SK-N-SH (cell line): ENCODE data around the gene NPAS3. TPM values are rescaled to one million over a fixed set of nuclear protein-coding genes. Genes with fewer than 3 reads are reported as not detected.

Source experiments
- CTCF ChIA-PET: fragments of 300-600, 350-600 bp; formaldehyde crosslinking; extraction: SDS; loops from one replicate; lab custom pipeline; 2021; lab: Yijun Ruan, JAX
- POLR2A ChIA-PET: fragments of 350-600 bp; sonication (Branson Sonifier 250); formaldehyde crosslinking; extraction: SDS; loops from one replicate; lab custom pipeline; 2020; ENCODE audit warnings: antibody characterized with exemption, inconsistent platforms; lab: Yijun Ruan, JAX
- DNase-seq: peaks from one replicate; pipeline ENCODE4 v3.0.0; 2012
- H2AFZ ChIP-seq: fragments of 200-600 bp; sonication (generic); 2 replicates; pipeline ENCODE4 v1.8.1; 2016; ENCODE audit warnings: antibody characterized with exemption, mild to moderate bottlenecking, low read depth
- H3F3A ChIP-seq: fragments of 200-600 bp; sonication (generic); replicated peaks from 2 replicates; pipeline ENCODE3; 2016; ENCODE audit warnings: antibody characterized with exemption, mild to moderate bottlenecking; ENCODE audit not compliant: insufficient read depth
- H3K27ac ChIP-seq, 2 experiments: fragments of 200-500 bp in 1 of 2; fragments of 200-600 bp in 1 of 2; sonication (Bioruptor generic) in 1 of 2; sonication (generic), shearing (Covaris generic) in 1 of 2; 2 replicates each; pipeline versions ENCODE4 v1.5.1 to v1.6.1; 2014 to 2016; ENCODE audit warnings: low read depth in 2 of 2, inconsistent platforms in 1 of 2, low read length in 1 of 2, mild to moderate bottlenecking in 1 of 2, mixed read lengths in 1 of 2
- H3K27me3 ChIP-seq: fragments of 200-600 bp; sonication (generic), shearing (Covaris generic); 2 replicates; pipeline ENCODE4 v1.6.1; 2016; ENCODE audit warnings: mixed run types; ENCODE audit not compliant: insufficient read depth
- H3K36me3 ChIP-seq, 2 experiments: fragments of 200-500 bp in 1 of 2; fragments of 200-600 bp in 1 of 2; sonication (Bioruptor generic) in 1 of 2; sonication (generic) in 1 of 2; replicated peaks in 1 of 2; 2 replicates each; pipeline versions ENCODE3 to v1.5.1; 2014 to 2016; ENCODE audit warnings: low read length in 1 of 2, mild to moderate bottlenecking in 1 of 2; ENCODE audit not compliant: insufficient read depth in 2 of 2, control insufficient read depth in 1 of 2
- H3K4me1 ChIP-seq, 2 experiments: fragments of 200-500 bp in 1 of 2; fragments of 200-600 bp in 1 of 2; sonication (Bioruptor generic) in 1 of 2; sonication (generic), shearing (Covaris generic) in 1 of 2; 2 replicates each; pipeline versions ENCODE4 v1.5.1 to v1.6.1; 2014 to 2016; ENCODE audit warnings: low read depth in 1 of 2, low read length in 1 of 2, mixed run types in 1 of 2; ENCODE audit not compliant: insufficient read depth in 2 of 2, control insufficient read depth in 1 of 2
- H3K4me2 ChIP-seq: fragments of 200-600 bp; sonication (generic), shearing (Covaris generic); 2 replicates; pipeline ENCODE4 v1.6.1; 2017; ENCODE audit warnings: mixed run types
- H3K4me3 ChIP-seq, 2 experiments: fragments of 200-500 bp in 1 of 2; fragments of 200-600 bp in 1 of 2; sonication (Bioruptor generic) in 1 of 2; sonication (generic), shearing (Covaris generic) in 1 of 2; 2 replicates each; pipeline versions ENCODE4 v1.5.1 to v1.8.1; 2014 to 2016; ENCODE audit warnings: low read depth in 2 of 2, inconsistent platforms in 1 of 2, low read length in 1 of 2, mild to moderate bottlenecking in 1 of 2, mixed read lengths in 1 of 2, moderate library complexity in 1 of 2
- H3K79me2 ChIP-seq: fragments of 200-600 bp; sonication (generic); 2 replicates; pipeline ENCODE4 v1.8.1; 2017; ENCODE audit warnings: mild to moderate bottlenecking; ENCODE audit not compliant: insufficient read depth
- H3K9ac ChIP-seq: fragments of 200-600 bp; sonication (generic); 2 replicates; pipeline ENCODE4 v1.6.1; 2017; ENCODE audit warnings: mixed run types
- H3K9me2 ChIP-seq: fragments of 200-600 bp; sonication (generic); 2 replicates; pipeline ENCODE4 v1.6.1; 2017; ENCODE audit warnings: mixed run types
- H3K9me3 ChIP-seq: fragments of 200-600 bp; sonication (generic); 2 replicates; pipeline ENCODE4 v1.6.1; 2017; ENCODE audit warnings: mixed run types, mild to moderate bottlenecking, moderate library complexity
- H4K20me1 ChIP-seq: fragments of 200-600 bp; sonication (generic); 2 replicates; pipeline ENCODE4 v1.6.1; 2017; ENCODE audit warnings: mild to moderate bottlenecking, mixed run types; ENCODE audit not compliant: insufficient read depth
- EP300 ChIP-seq, 2 experiments: IDR thresholded peaks; 2 replicates each; pipeline versions ENCODE4 v1.4.0 to v1.6.1; 2012; ENCODE audit warnings: borderline replicate concordance in 1 of 2, low read depth in 1 of 2, low read length in 1 of 2
- FOXJ3 ChIP-seq: sonication (generic); formaldehyde crosslinking; IDR thresholded peaks from 2 replicates; pipeline ENCODE4 v1.5.1; 2020; ENCODE audit warnings: mild to moderate bottlenecking, missing genetic modification reagents
- GATA2 ChIP-seq: sonication (generic); formaldehyde crosslinking; IDR thresholded peaks from 2 replicates; pipeline ENCODE4 v1.5.0; 2020; ENCODE audit warnings: mild to moderate bottlenecking, missing genetic modification reagents
- IRF3 ChIP-seq: fragments of 150-350 bp; IDR thresholded peaks from 2 replicates; pipeline ENCODE4 v1.6.1; 2016; ENCODE audit warnings: mild to moderate bottlenecking, low read depth, low read length
- JUND ChIP-seq: IDR thresholded peaks from 2 replicates; pipeline ENCODE4 v1.4.0; 2012
- MAX ChIP-seq: IDR thresholded peaks from 2 replicates; pipeline ENCODE4 v1.4.0; 2012; ENCODE audit warnings: low read depth
- NFIC ChIP-seq: IDR thresholded peaks from 2 replicates; pipeline ENCODE4 v1.4.0; 2012; ENCODE audit warnings: borderline replicate concordance
- NRF1 ChIP-seq: IDR thresholded peaks from 2 replicates; pipeline ENCODE4 v1.6.1; 2012; ENCODE audit warnings: low read depth, mild to moderate bottlenecking, low read length
- RFX5 ChIP-seq: IDR thresholded peaks from 2 replicates; pipeline ENCODE4 v1.6.1; 2012; ENCODE audit warnings: mild to moderate bottlenecking, improper control_type of control experiment, low read length
- SIN3A ChIP-seq: IDR thresholded peaks from 2 replicates; pipeline ENCODE4 v1.6.1; 2012; ENCODE audit warnings: low read depth, mild to moderate bottlenecking, low read length, moderate library complexity, borderline replicate concordance
- TCF12 ChIP-seq: IDR thresholded peaks from 2 replicates; pipeline ENCODE4 v1.4.0; 2012
- WGBS: methylation state at CpG from one replicate; pipeline ENCODE4 v1.1.6; 2017; ENCODE audit warnings: low lambda C conversion rate; 5-methylcytosine and 5-hydroxymethylcytosine counted together
- polyA plus RNA-seq, 3 experiments: library from polyadenylated mRNA; depleted of rRNA; stranded (reverse); fragments of >200 nt; gene quantifications; 2 replicates each; pipeline ENCODE4 v1.2.3, GENCODE V29; 2012

NPAS3 gene
- polyA plus RNA-seq, 1 of the 3 experiments (the other 2 are of a cell fraction) = 4.3 TPM

DNA sequence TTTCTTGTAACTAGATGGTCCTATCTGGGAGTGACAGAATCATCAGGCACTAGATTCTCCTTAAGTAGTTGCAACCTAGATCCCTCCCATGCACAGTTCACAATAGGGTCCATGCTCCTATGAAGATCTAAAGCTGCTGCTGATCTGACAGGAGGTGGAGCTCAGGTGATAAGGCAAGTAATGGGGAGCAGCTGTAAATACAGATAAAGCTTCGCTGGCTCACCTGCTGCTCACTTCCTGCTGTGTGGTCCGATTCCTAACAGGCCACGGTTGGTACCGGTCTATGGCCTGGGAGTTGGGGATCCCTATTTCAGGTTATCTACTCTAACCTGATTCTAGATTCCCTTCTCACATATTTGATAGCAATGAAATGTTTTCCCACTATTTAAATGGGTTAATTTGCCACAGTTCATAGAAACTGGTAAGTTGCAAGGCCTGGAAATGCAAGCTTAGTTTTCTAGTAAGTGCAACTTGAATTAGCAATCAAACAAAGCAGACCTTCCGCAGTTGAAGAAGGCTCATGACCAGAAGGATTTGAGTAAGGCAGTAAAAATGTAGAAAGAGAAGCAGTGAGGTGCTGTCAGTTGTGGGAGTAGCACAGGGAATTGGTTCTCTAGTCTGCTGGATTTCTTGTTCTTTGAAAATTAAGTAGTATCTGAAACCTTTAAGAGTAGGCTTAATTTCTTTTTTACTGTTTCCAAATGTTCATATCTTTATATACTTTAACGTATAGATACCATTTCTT lies 679.9 kb downstream of the NPAS3 start:
- no peaks in the 10 kb centered on the region for H3K79me2 ChIP-seq
- no peaks in the 10 kb centered on the region for H3K9me2 ChIP-seq
- 88% methylated on average over 6 of the region's 6 CpGs for WGBS
- no peaks in the 10 kb centered on the region for H3K9me3 ChIP-seq
- POLR2A ChIA-PET = no interaction called here
- TF ChIP-seq TCF12 (peak; percentile 29; the same call in 1 of the 2 replicates), FOXJ3 (CRISPR knock-in tag) (no peak), NFIC (no peak), MAX (no peak), EP300 (IDR thresholded peaks at IDR 0.05; ENCODE audit: borderline replicate concordance in 1 of 2, low read depth in 1 of 2, low read length in 1 of 2) (no peak)
- H3K36me3 ChIP-seq = no peaks in the 10 kb centered on the region
- H3K4me2 ChIP-seq = no peak overlapping the region
- H3F3A ChIP-seq = no peaks in the 10 kb centered on the region
- H3K4me1 ChIP-seq = peaks cover 4 to 18% of the 10 kb centered on the region in 2 experiments
- no peak for DNase-seq
- 0 out of 2 replicates have a peak overlapping the region, but pooled peaks have one; percentile 24 for H2AFZ ChIP-seq
- no peak overlapping the region for H3K4me3 ChIP-seq
- H3K27ac ChIP-seq = no peak overlapping the region
- no peaks in the 10 kb centered on the region for H4K20me1 ChIP-seq
- H3K27me3 ChIP-seq = no peaks in the 10 kb centered on the region
- CTCF ChIA-PET = interaction anchor here (0.8 to 1.0 kb wide), 3 partner anchors 21 to 174 kb away, joined by 3 to 4 read pairs (median 3); no protein-coding TSS in a partner anchor
- no peak overlapping the region for H3K9ac ChIP-seq

- Histone ChIP-seq H3K79me2 (no peaks in the 10 kb centered on the region), H3K9me3 (no peaks in the 10 kb centered on the region), H3K4me1 (peaks cover 0 to 8% of the 10 kb centered on the region in 2 experiments; a peak in 2 of 4 replicates), H3K27ac (no peak overlapping the region), H3K27me3 (no peaks in the 10 kb centered on the region), H3K9me2 (no peaks in the 10 kb centered on the region), H3K36me3 (no peaks in the 10 kb centered on the region), H3F3A (no peaks in the 10 kb centered on the region), H3K4me3 (no peak overlapping the region), H2AFZ (no peak overlapping the region), H3K4me2 (no peak overlapping the region), H3K9ac (no peak overlapping the region), H4K20me1 (no peaks in the 10 kb centered on the region)
- POLR2A ChIA-PET = interaction anchor here (0.7 kb wide), 1 partner anchor 16 kb away, joined by 4 read pairs; no protein-coding TSS in a partner anchor
- CTCF ChIA-PET = interaction anchor here (1.1 to 1.2 kb wide), 2 partner anchors 19 to 47 kb away, joined by 3 read pairs; no protein-coding TSS in a partner anchor
- no peak for DNase-seq
- 86% methylated on average over 3 of the region's 3 CpGs for WGBS
- TF ChIP-seq GATA2 (CRISPR knock-in tag) (no peak), FOXJ3 (CRISPR knock-in tag) (no peak), RFX5 (no peak), SIN3A (no peak), NRF1 (no peak), JUND (no peak), IRF3 (no peak)
These were observed 683.8 kb downstream of the NPAS3 start for GRCh38 chr14:33622496-33622895.
